ENCODE data around the gene HSPA8. TPM values are rescaled to one million over a fixed set of nuclear protein-coding genes. Genes with fewer than 3 reads are reported as not detected.

Gene HSPA8
- total and polyA plus RNA-seq, 10 of the 15 experiments (the other 5 are each of a cell fraction or from before 2014, with no cell fraction given), result 1,190 to 3,205 (median 2,045) TPM

DNA sequence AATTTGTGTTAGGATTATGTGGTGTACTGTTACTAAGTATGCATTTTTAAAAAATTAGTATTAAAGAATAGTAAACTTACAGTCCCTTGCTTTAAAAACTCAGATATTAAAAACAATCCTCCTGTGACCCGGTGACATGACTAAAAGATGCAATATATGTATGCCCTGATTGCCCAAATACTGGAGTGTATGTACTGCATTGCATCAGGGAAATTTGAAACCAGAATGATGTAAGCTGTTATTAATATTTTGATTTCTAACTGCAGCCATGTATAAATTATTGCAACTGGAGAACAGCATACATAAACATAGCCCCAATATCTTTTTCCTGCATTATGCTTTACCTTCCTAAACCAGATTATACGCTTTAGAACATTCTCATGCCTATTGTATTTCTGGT, 3.7 kb upstream of the HSPA8 start:
- peaks cover 53% of the 10 kb centered on the region for H3K79me2 ChIP-seq (ENCODE audit: control insufficient read depth, insufficient read depth, low read length)
- BruUV-seq (replicated peaks), result no TSS peak

More for the DNA sequence above, 3.7 kb upstream of the HSPA8 start:
- Histone ChIP-seq H4K20me1 (ENCODE audit: control insufficient read depth, insufficient read depth) (peaks cover 9% of the 10 kb centered on the region; the same call in 1 of the 2 replicates), H3K4me3 (no peak overlapping the region), H3K9ac (ENCODE audit: control insufficient read depth, insufficient read depth, low read length) (no peak overlapping the region), H3K9me3 (replicated peaks; ENCODE audit: control insufficient read depth, insufficient read depth, low read length) (no peaks in the 10 kb centered on the region; the same call in 2 of the 3 replicates), H3K4me2 (ENCODE audit: control insufficient read depth, insufficient read depth) (no peak overlapping the region), H3K27me3 (replicated peaks in 1 of 2; ENCODE audit: control insufficient read depth in 2 of 2, insufficient read depth in 2 of 2, low read length in 1 of 2) (no peaks in the 10 kb centered on the region), H2AFZ (ENCODE audit: control insufficient read depth, low read depth, low read length) (no peak overlapping the region), H3K4me1 (ENCODE audit: control insufficient read depth, insufficient read depth, low read length) (peaks cover 27% of the 10 kb centered on the region), H3K36me3 (ENCODE audit: control insufficient read depth in 2 of 2, insufficient read depth in 2 of 2, low read length in 1 of 2) (peaks cover 0 to 4% of the 10 kb centered on the region in 2 experiments; a peak in 2 of 4 replicates), H3K27ac (ENCODE audit: control insufficient read depth, insufficient read depth) (no peak overlapping the region)
- 94% methylated on average over 2 of the region's 2 CpGs for WGBS (ENCODE audit: insufficient coverage, insufficient replicate concordance, low lambda C conversion rate, missing lambda C conversion rate)
- ChIA-PET SMC1A (ENCODE audit: uncharacterized antibody, unreplicated experiment) (interaction anchor here (0.9 to 1.8 kb wide), 4 partner anchors 9 to 197 kb away, joined by 3 to 10 read pairs (median 4); no protein-coding TSS in a partner anchor), RAD21 (ENCODE audit: unreplicated experiment) (interaction anchor here (1.2 to 1.7 kb wide), 4 partner anchors 9 to 186 kb away, joined by 3 to 7 read pairs (median 4); no protein-coding TSS in a partner anchor), CTCF (interaction anchor here (0.9 to 3.3 kb wide), 3 partner anchors 11 to 212 kb away, joined by 3 to 22 read pairs (median 4); no protein-coding TSS in a partner anchor), POLR2A (no interaction called here)
- TF ChIP-seq ZNF24 (IDR thresholded peaks at IDR 0.05), result no peak
- no peak for TF ChIP-seq EED (IDR thresholded peaks at IDR 0.05; ENCODE audit: low read depth)
- TF ChIP-seq NRF1 (conservative IDR thresholded peaks at IDR 0.05; ENCODE audit: low read depth, low read length), result no peak
- TF ChIP-seq, protein P1, sequence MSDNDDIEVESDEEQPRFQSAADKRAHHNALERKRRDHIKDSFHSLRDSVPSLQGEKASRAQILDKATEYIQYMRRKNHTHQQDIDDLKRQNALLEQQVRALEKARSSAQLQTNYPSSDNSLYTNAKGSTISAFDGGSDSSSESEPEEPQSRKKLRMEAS (IDR thresholded peaks at IDR 0.05; ENCODE audit: low read depth, low read length), result no peak
- no peak for TF ChIP-seq NFYB (IDR thresholded peaks at IDR 0.05; ENCODE audit: insufficient read depth, low read depth, low read length)
- no peak for TF ChIP-seq MYC (IDR thresholded peaks at IDR 0.05; ENCODE audit: insufficient read depth, insufficient read length, insufficient replicate concordance, low read length, severe bottlenecking)
- no peak for TF ChIP-seq SPI1 (IDR thresholded peaks at IDR 0.05; ENCODE audit: borderline replicate concordance, insufficient read depth, low read depth, low read length)
- TF ChIP-seq IKZF1 (conservative IDR thresholded peaks at IDR 0.05), result no peak
- no peak for TF ChIP-seq PAX8 (IDR thresholded peaks at IDR 0.05)
- TF ChIP-seq, protein P2, sequence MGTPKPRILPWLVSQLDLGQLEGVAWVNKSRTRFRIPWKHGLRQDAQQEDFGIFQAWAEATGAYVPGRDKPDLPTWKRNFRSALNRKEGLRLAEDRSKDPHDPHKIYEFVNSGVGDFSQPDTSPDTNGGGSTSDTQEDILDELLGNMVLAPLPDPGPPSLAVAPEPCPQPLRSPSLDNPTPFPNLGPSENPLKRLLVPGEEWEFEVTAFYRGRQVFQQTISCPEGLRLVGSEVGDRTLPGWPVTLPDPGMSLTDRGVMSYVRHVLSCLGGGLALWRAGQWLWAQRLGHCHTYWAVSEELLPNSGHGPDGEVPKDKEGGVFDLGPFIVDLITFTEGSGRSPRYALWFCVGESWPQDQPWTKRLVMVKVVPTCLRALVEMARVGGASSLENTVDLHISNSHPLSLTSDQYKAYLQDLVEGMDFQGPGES (IDR thresholded peaks at IDR 0.05), result no peak
- TF ChIP-seq ETV6 (conservative IDR thresholded peaks at IDR 0.05 in 1 of 2, IDR thresholded peaks at IDR 0.05 in 1 of 2; ENCODE audit: borderline replicate concordance in 1 of 2, low read depth in 1 of 2), result no peak
- no peak for TF ChIP-seq BRCA1 (IDR thresholded peaks at IDR 0.05; ENCODE audit: low read depth, low read length)
- no peak for TF ChIP-seq RCOR1 (conservative IDR thresholded peaks at IDR 0.05; ENCODE audit: low read depth, low read length)
- no peak for TF ChIP-seq KAT2A (conservative IDR thresholded peaks at IDR 0.05; ENCODE audit: control insufficient read depth, low read depth, low read length)
- no peak for TF ChIP-seq CBX5 (IDR thresholded peaks at IDR 0.05; ENCODE audit: low read depth)
- TF ChIP-seq ATF7 (IDR thresholded peaks at IDR 0.05; ENCODE audit: low read depth), result no peak
- TF ChIP-seq FOS (IDR thresholded peaks at IDR 0.05; ENCODE audit: borderline replicate concordance, extremely low read depth, insufficient read length), result no peak
- intact Hi-C loops (cut with micrococcal nuclease; ENCODE audit: unreplicated experiment) (loop anchor here (10.0 kb wide), 1 partner anchor 339 kb away; no protein-coding TSS in a partner anchor), in situ Hi-C loops (cut with MboI) (loop anchor here (25.0 kb wide), 1 partner anchor 1603 kb away; the partner anchor contains the start of genes SORL1 and SORL1-AS1)
- DNase-seq (ENCODE audit: low read depth, low spot score) (no peak), ATAC-seq (no peak), FAIRE-seq (no peak)

Measured in GM12878 (cell line).